ENCODE measurements around the gene AKT2. TPM values are rescaled to one million over a fixed set of nuclear protein-coding genes. Genes with fewer than 3 reads are reported as not detected.

Gene AKT2
- total and polyA plus RNA-seq, 2 of the 8 experiments (the other 6 are each of a cell fraction or from before 2014, with no cell fraction given) = 151 to 183 TPM

DNA sequence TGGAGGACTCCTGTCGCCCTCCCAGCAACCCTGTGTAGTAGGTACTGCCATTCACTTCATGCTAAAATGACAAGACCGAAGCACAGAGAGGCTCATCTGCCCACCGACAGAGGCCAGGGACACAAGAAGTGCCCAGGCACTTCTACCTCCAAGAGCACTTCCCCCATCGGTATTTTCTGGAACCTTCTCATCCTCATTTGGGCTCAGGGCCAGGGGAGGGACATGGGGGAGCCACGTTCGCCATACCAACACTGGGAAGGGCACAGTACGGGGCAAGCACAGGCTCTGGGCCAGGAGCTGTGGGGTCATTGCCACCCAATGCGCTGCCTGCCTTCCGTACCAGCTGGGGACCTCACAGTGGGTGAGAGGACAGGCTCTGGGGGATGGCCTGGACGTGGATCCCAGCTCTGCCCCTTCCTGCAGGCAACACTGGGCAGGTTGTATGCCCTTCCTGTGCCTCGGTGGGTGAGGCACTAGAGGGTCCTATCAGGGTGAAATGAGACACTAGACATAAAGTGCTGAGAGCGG is 37.3 kb downstream of the AKT2 start (continued):
- TF ChIP-seq SP4 (IDR thresholded peaks at IDR 0.05; ENCODE audit: low read length) (no peak), TCF12 (IDR thresholded peaks at IDR 0.05; ENCODE audit: low read depth, low read length) (no peak), POLR2AphosphoS5 (IDR thresholded peaks at IDR 0.05; ENCODE audit: low read depth, low read length) (no peak), TBP (IDR thresholded peaks at IDR 0.05; ENCODE audit: low read depth, low read length) (no peak), TAF1 (IDR thresholded peaks at IDR 0.05; ENCODE audit: low read depth, low read length) (no peak)
- TF ChIP-seq, protein P1, sequence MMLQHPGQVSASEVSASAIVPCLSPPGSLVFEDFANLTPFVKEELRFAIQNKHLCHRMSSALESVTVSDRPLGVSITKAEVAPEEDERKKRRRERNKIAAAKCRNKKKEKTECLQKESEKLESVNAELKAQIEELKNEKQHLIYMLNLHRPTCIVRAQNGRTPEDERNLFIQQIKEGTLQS (IDR thresholded peaks at IDR 0.05; ENCODE audit: insufficient read depth, low read depth, low read length) = no peak
- TF ChIP-seq, protein P2, sequence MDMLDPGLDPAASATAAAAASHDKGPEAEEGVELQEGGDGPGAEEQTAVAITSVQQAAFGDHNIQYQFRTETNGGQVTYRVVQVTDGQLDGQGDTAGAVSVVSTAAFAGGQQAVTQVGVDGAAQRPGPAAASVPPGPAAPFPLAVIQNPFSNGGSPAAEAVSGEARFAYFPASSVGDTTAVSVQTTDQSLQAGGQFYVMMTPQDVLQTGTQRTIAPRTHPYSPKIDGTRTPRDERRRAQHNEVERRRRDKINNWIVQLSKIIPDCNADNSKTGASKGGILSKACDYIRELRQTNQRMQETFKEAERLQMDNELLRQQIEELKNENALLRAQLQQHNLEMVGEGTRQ (IDR thresholded peaks at IDR 0.05; ENCODE audit: low read length) = no peak
- TF ChIP-seq, protein P3, sequence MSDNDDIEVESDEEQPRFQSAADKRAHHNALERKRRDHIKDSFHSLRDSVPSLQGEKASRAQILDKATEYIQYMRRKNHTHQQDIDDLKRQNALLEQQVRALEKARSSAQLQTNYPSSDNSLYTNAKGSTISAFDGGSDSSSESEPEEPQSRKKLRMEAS (IDR thresholded peaks at IDR 0.05) = no peak

All from H1 (cell line).